HG02840 (cell line): ENCODE data around the gene TNFAIP3.
A peak's percentile ranks its signal among the peaks of the same experiment; 100 is the strongest.

ENCODE experiments used
- ATAC-seq: cut with Tn5 transposase; IDR thresholded peaks from one replicate; pipeline ENCODE4 v1.9.1; 2021; ENCODE audit warnings: mild to moderate bottlenecking, moderate library complexity, moderate number of reproducible peaks; ENCODE audit not compliant: unreplicated experiment, low FRiP score

TNFAIP3 gene

DNA sequence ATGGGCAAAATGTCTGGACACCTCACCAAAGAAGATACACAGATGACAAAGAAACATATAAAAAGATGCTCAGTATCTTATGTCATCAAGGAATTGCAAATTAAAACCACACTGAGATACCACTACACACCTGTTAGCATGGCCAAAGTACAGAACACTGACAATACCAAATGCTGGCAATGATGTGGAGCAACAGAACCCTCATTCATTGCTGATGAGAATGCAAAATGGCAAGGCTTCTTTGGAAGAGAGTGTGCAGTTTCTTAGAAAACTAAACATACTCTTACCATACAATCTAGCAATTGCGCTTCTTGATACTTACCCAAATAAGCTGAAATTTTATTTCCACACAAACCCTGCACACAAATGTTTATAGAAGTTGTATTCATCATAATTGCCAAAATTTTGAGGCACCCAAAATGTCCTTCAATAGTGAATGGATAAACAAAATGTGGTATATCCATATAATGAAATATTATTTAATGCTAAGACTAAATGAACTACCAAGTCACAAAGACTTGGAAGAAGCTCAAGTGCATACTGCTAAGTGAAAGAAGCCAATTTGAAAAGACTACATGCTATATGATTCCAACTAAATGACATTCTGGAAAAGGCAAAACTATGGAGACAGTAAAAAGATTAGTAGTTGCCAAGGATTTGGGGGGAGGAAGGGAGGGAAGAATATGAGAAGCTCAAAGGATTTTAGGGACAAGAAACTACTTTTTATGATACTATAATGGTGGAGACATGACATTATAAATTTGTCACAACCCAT is 50.7 kb downstream of the TNFAIP3 start:
- no peak for ATAC-seq

DNA sequence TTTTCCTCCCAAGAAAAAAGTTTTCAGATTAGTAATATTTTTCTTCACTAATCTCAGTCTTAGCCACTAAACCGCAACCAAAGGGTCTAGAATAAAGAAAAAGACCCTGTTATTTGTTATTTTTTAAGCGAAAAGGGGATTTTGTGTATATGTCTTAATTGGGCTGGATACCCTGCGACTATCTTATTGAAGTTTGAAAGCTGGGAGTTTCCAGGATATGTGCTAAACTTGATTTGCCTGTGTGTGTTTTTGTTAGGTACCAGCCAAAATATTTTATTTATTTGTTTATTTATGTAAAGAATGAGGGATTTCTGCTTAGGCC is 52.4 kb downstream of the TNFAIP3 start:
- no peak for ATAC-seq

DNA sequence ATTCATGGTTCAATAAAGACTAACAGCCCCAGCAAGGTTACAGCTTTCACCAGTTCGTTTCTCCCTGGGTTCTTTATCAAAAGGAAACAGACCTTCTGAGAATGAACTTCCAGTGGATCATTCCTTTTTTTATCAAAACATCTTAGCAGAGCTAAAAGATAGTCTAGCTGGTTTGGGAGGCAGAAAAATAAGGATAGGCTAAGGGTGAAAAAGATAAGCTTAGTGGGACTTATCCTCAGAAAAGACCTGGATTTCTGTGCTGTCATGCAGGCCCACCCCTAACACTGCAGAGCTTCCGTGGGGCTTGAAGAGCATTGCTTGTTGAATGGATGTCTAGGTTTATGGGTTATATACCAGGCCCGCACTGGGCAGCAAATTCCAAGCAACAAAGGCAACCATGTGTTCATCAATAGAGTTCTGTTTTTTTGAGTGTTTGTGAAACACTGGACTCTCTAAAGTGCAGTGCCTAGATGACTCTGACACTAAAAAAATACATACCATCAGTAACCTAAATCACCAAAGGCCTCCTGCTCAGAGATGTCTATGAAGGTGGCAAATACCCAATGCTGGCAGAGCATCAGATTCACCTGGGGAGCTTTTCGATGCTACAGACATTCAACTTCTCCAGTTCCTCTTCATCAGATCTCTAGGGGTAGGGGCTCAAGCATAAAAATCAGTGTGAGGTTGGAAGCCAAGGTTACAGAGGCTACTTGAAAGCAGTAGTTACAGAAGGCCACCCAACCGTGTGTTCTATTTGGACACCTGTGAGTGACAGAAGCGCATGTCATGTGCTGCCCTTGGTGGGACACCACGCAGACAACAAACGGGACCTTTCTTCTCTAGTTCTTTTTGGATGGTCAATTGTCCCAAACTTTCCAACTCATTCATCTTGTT is 53.0 kb downstream of the TNFAIP3 start:
- no peak for ATAC-seq

DNA sequence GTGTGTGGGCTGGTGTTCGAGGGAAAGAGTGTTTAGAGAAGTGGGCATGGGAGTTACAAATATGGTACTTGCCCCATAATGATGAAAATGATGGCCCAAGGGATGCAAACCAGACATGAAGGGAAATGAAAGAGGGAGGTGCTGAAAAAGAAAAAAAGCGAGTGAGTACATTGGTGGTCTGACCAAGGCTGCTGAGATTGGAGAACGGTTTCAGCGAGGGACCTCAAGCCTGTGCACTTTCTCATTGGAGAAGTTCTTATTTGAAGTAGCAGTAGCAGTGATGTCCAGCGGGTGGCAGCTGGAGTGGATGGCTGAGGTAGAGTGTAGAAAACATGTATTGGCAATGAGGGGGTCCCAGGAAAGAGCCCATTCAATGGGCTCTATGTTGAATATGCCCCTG is 54.8 kb downstream of the TNFAIP3 start:
- no peak for ATAC-seq

DNA sequence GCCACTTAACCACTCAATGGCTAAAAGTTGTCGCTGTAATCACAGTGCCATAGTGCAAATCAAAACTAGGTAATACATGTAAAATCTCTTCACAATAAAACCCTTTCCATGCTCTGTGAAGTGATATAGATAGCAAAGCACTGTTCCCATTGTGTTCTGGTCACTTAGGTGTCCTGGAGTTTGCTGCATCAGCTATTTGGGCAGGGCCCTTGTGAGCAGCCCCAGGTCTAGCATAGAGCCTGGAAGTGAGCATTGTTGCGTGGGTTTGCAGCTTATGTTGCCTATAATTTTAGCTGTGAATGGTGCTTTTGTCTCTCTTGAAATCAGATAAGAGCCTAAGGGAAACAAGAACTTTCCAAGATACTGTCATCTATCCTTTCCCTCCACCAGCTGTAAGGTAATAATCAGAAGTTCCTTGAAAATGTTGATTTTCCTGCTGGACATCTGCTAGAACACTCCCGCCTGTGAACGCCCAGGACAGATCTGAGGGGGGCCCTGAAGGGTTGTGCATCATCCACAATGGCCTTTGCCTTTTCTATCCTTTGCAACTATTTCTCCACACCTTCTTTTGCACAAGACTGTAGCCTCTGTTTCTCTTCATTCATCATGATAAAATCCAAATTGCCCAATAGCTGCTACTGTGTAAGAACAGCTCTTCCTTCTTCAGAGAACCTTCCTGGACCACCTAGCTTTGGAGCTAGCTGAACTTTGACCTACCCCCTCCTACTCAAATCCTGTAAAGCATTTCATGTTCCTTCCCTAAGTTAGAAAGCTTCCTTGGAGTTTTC is 57.0 kb downstream of the TNFAIP3 start:
- no peak for ATAC-seq

DNA sequence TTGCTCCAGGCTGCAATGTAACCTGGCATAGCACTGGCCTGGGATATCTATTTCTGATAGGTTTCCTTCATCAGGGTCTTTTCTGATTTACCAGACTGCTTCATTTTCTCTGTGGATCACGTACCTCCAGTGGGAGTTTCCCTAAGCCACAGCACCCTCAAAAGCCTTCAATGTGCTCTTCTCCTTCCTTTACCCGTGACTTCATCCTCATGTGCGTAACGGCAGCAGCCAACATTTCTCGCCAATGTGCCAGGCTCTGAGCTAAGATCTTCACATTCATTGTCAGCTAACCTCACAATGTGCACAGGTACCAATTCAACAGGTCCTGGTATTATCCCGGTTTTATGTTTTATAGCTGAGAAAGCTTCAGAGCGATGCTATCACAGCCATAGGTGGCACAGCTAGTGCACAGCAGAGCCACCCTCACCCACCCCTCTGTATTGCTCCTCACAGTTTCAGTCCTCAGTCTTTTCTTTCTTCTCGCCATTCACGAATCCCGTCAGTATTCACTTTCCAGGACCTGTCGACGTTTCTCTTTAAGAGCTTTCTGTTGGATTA is 58.2 kb downstream of the TNFAIP3 start:
- ATAC-seq, result no peak

DNA sequence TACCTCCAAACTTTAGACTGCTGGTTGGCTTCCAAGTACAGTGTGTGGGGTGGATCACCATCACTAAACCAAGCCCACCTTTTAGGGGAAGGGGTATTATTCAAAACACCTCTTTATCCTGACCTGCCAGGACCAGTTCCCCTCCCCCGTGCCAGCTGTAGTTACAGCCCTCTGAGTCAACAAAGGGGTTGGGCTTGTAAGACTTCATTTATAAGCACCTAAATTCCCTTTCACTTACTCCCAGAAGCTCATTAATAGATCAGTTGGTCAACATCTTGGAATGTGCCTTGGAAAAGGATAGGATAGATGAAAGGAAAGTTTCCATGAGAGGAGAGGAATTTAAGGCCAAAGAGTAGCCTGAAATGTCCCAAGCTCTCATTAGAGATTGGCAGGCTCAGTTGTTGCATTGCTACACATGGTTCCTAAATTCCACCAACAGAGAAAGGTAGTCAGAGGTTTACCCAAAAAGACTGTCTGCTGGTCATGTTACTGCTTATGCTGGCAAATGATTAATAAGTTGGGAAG is 59.2 kb downstream of the TNFAIP3 start:
- ATAC-seq, result no peak

DNA sequence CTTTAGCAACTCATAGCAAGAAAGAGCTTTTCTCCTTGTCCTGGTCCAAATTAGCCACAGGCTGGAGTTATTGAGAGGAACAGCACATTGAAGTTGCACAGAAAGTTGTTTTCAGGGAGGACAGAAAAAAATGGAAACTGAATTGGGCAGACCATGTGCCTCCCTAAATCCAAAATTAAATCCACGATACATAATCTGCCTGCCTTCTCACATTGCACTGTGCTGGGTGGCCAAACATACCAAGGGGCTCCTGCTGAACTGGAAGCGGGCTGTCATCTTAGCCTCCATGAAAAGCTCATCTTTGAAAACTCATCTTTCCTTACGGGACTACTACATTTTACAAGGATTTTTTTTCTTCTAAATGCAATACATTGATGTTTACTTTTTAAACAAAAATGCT is 59.9 kb downstream of the TNFAIP3 start:
- no peak for ATAC-seq

DNA sequence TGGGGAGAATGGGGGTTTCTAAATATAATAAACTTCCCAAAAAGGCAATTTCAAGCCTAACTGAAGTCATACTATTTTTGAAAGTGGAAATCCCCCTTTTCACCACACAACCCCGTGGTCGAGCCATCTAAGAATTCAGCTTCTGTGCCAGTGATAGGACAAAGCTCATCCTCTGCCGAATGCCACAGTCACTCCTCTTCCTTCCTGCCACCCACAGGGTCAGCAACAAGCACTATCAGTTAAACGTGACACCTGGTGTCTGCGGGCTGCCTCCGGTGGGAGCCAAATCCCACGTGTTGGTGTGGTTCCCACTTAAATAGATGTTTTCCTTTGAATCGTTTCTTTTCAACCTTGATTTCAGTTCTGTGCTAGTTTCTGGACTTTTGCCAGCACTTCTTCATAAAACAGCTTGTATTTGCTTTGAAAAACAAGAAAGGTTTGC is 60.7 kb downstream of the TNFAIP3 start:
- peak; percentile 75 for ATAC-seq

DNA sequence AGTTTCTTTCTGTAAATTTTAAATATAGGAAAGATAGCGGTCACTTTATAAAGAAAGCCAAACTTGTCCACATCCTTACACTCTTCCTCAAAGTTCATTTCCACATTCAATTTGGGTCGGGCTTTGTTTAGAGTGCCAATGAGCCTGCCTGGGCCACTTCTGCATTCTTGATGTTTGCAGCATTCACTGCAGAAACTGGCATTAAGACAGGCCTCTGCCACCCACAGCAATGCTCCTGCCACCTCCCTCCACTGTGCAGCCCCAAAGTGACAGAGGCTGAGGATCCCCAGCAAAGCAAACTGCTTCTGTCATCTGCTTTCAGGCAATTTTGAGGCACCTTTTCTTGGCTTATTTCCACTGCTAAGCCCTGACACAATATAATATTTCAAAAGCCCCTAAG is 61.2 kb downstream of the TNFAIP3 start:
- no peak for ATAC-seq

DNA sequence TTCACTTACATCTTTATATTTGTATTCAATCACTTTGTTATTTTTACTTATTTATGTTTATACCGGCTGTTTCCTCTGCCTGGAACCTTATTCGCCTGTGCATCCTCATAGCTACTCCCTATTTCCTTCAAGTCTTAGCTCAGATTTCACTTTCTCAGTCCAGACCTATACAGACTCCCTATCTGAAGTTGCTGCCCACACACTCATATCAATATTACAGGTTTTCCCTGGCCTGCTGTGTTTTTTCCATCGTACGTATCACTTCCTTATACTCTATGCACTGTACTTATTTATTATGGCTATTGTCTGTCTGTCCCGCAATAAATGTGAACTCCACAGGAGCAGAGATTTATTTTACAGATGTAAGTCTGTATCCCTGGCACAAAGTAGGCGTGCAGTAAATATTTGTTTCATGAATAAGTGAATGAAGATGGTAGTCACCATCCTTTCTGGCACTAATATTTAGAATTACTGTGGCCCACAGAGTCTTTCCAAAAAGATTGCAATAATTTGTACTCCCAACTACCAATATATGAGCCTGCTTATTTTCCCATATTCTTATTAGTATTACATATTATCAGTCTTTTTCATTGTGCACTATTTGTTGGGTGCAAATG is 64.9 kb downstream of the TNFAIP3 start:
- ATAC-seq, result no peak
